Anterior cingulate cortex (tissue), 58 donors: ENCODE results near the gene EFR3B.
"Not testable (repeated sequence)": the region's sequence is repeated elsewhere in the genome, so short reads cannot be mapped to it uniquely, and the experiment has no call there.

Experiments
- DNase-seq, 58 donors: peaks; one replicate each; lab custom pipeline; 2025; lab: John Stamatoyannopoulos, UW

EFR3B gene

DNA sequence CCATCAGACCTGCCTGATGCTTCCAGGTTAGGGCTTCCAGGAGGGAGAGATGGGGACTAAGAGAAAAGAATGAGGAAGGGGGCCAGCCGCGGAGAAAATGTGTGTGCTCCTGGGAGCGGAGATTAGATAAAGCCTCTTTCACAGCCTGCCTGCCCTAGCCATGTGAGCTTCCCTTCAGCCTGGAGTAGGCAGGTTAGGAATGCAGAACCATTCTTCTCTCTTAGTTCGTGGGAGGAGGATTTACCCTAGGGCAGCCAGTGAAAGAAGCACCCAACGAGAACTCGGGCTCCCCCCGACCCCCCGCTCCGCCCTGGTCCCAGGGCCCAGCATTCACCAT is 90.4 kb downstream of the EFR3B start:
- DNase-seq, result no peak

DNA sequence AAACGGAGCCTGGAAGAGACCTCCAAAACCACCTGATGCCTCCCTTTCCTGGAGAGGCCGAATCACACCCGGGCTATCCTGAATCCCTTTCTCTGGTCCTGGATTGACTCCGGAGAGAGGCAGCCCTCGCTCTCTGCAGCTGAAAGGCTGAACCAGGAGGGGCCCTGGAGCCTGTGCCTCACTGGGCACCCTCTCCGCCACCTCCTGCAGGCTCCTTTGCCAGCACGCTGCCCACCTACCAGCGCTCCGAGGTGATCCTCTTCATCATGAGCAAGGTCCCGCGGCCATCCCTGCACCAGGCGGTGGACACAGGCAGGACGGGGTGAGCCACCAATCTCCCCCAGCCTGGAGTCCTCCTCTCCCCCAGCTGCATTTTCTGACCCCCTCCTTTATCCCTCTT is 90.8 kb downstream of the EFR3B start:
- DNase-seq, result no peak

GRCh38 chr2:25140535-25140934 is 98.7 kb downstream of the EFR3B start:
- not testable (repeated sequence) for DNase-seq

DNA sequence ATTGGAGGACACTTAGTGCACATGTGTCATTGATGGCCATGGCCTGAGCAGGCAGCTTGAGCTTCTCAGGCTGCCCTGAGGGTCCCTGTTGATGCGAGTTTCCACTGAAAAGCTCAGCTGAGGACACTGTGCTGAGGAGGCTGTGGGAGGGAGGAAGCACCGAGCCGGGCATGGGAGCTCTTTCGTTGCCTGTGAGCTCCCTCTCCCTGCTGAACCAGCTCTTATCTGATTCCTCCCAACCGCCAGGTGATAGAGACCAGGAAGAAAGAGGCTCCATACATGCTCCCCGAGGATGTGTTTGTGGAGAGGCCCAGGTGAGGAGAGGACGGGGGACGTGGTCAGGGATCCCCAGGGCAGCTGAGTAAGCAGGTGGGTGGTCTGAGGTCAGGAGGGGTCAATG is 99.2 kb downstream of the EFR3B start:
- DNase-seq, result no peak

- DNase-seq, result no peak
These were observed 103.9 kb downstream of the EFR3B start for GRCh38 chr2:25145803-25146202.

GRCh38 chr2:25146896-25147295 is 105.0 kb downstream of the EFR3B start:
- DNase-seq, result no peak

GRCh38 chr2:25149646-25150045 is 107.8 kb downstream of the EFR3B start:
- no peak for DNase-seq

DNA sequence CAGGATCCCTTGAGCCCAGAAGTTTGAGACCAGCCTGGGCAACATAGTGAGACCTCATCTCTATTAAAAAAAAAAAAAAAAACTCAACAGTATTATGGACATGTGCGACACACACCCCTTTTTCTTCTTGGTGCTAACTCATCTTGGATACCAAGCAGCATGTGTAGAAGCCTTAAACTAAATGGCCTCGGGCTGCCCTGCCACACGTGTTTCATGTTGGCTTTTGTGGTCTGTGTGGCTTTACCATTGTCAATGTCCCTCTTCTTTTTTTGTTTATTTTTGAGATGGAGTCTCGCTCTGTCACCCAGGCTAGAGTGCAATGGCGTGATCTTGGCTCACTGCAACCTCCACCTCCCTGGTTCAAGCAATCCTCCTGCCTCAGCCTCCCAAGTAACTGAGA is 109.1 kb downstream of the EFR3B start:
- DNase-seq, result not testable (repeated sequence)

DNA sequence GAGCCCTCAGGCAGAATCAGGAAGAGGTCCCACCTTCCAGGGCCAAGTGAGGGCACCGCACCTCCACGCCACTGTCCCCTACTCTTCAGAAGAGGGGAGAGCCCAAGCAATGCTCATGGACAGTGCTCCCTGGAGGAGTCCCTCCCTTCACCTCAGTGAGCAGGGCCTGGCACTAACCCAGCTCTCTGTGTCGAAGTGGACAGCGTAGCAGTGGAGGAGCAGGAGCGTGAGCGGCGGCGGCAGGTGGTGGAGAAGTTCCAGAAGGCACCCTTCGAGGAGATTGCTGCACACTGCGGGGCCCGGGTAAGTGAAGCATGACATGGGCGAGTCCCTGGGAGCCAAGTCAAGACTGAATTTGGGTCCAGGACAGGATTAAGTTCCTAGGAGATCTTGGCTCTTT is 109.8 kb downstream of the EFR3B start:
- peak in 2 of 58 donors; percentile 7 to 10 for DNase-seq

DNA sequence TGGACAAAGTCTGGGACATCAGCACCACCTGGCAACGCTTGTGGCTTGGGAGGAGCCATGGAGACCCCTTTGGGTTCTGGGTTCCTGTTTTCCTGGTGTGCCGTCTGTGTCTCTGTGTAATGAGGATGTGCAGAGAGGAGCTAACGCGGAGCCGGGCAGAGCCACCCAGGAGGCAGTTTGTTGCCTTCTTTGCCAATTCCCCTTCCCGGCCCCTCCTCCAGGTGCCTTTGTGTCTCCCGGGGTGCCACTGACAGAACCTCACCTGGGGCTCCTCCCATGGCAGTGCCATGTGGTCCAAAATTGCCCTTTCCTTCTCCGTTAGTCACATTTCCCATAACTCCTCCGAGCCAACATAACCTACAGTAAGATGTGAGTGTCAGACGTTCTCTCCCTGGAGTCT is 113.5 kb downstream of the EFR3B start:
- no peak for DNase-seq

GRCh38 chr2:25158096-25158852 is 116.4 kb downstream of the EFR3B start:
- DNase-seq, result no peak

DNA sequence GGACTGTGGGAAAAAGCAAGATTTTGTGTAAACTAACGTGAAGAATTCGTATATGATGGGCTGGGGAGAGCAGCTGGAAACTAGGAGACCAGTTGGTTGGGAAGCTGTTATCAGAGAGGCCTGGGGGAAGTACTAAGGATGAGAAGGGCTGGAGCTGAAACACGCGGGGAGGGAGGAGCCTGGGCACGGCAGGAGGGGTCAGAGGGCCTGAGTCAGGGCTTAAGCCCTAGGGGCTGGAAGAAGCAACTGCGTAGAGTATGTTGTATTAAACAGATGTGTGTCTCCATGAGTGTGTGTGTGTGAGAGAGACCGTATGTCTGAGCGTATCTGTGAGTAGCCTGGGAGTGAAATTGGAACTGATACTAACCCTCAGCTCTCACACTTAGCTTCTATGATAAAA is 118.1 kb downstream of the EFR3B start:
- DNase-seq, result no peak

DNA sequence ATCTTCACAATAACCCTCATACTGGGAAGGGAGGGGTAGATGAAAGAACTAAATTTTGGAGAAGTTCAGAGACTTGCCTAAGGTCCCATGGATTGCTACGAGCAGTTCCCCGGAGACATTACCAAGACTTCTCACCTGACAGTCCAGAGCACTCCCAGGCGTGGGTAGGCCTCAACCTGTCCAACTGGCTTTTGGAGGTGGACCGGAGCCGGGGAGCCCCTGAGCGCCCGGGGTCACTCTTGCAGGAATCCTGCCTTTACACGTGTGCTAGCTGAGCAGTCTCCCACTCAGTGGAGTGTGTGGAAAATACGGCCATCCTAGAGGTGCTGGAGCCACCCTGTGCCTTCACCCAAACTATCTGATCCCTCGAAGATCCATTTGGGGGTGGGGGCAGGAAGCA is 118.5 kb downstream of the EFR3B start:
- DNase-seq, result no peak

GRCh38 chr2:25161055-25161781 is 119.3 kb downstream of the EFR3B start:
- peak in 12 of 58 donors; percentile 2 to 47 (median 12) for DNase-seq

DNA sequence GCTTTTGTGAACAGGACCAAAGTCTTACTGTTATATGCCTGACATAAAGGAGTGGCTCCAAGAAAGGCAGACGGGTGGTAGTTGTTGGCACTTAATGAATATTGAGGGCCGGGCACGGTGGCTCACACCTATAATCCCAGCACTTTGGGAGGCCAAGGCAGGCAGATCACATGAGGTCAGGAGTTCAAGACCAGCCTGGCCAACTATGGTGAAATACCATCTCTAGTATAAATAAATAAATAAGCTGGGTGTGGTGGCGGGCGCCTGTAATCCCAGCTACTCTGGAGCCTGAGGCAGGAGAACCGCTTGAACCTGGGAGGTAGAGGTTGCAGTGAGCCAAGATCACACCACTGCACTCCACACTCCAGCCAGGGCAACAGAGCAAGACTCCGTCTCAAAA is 120.2 kb downstream of the EFR3B start:
- DNase-seq, result not testable (repeated sequence)

DNA sequence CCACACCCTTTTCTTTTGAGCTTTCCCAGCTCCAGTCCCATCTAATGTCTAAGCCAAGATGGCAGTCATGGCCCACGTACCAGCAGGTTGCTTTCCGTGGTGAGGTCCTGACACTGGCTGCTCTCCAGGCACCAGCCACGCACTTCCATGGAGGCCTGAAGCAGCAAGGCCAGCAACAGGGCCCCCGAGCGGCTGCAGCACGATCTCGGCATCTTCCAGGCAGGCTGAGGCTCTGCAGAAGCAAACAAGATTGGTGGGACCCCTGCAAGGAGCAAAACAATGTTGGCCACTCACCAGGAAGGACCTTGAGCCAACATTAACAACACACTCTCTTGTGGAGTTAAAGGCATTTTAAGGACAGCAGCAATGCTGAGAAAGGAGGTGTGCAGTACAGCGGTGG is 122.7 kb downstream of the EFR3B start:
- no peak for DNase-seq

DNA sequence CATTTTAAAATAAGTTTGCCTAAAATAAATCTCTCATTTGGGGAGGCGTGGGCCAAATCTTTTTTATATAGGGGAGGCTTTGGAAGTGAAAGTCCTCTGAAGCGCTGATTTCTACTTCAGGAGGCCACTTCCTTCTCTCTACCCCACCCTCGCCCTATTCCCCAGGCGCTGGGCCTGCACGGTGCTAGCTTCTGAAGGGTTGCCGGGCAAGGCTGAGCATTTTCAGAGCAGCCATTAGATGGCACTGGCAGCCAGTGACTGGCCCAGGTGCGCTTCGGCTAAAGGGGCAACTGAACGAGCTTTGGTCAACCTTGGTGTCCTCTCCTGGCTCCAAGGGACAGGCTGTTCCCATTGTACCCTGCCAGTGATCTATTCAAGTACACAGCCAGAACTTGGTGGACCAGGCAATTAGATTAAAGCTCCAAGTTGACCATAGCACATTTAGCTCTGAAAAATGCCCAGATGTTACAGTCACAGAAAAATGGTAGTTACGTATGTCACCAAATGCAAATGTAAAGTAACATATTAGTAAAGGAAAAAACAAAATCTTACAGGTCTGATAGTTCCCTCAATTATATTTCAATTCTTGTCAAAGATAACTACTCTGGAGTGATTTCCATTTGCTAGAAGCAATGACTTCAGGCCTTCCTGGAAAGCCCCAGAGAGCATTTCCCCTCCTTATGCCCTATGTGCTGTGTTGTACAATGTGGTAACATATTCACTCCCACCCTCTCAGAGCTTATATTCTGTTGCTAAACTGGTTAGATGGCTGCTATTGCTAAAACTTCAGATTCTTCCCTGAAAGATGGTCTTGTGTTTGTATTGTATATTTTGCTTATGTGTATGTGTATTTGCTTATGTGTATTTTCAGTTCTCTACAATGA is 124.4 kb downstream of the EFR3B start:
- peak in 18 of 58 donors; percentile 3 to 44 (median 20) for DNase-seq

- DNase-seq, result no peak
These were observed 126.6 kb downstream of the EFR3B start, which contains the start of gene POMC for GRCh38 chr2:25168256-25169072. TSS of gene POMC (minus strand) at chr2:25168580. CDS start at chr2:25164772, 3,808 bp downstream.

- DNase-seq, result no peak
These were observed 127.2 kb downstream of the EFR3B start for GRCh38 chr2:25169073-25169470.

GRCh38 chr2:25170888-25171287 is 129.0 kb downstream of the EFR3B start:
- no peak for DNase-seq
